DND-41 (cell line): ENCODE data around the gene FHIT.
"Not testable (repeated sequence)": the region's sequence is repeated elsewhere in the genome, so short reads cannot be mapped to it uniquely, and the experiment has no call there.

Experiments used
- ATAC-seq: fragments of 200-7000 bp; cut with Tn5 transposase; 3 replicates; pipeline ENCODE4 v1.9.1; 2021; ENCODE audit warnings: low read depth; ENCODE audit not compliant: insufficient read depth
- DNase-seq: peaks from one replicate; pipeline ENCODE4 v3.0.0-alpha.2; 2020
- H2AFZ ChIP-seq: 2 replicates; pipeline ENCODE4 v1.6.0; 2012; ENCODE audit warnings: low read depth, low read length
- H3K27ac ChIP-seq: 2 replicates; pipeline ENCODE4 v1.5.1; 2012; ENCODE audit warnings: low read length, inconsistent platforms
- H3K27me3 ChIP-seq: fragments of 200-600 bp; sonication (generic); 2 replicates; pipeline ENCODE4 v1.6.0; 2012; ENCODE audit warnings: low read length, mild to moderate bottlenecking, inconsistent platforms; ENCODE audit not compliant: insufficient read depth, poor library complexity
- H3K36me3 ChIP-seq: 2 replicates; pipeline ENCODE4 v1.5.1; 2012; ENCODE audit warnings: low read length, inconsistent platforms; ENCODE audit not compliant: insufficient read depth
- H3K4me1 ChIP-seq: 2 replicates; pipeline ENCODE4 v1.5.1; 2012; ENCODE audit warnings: mild to moderate bottlenecking, low read length; ENCODE audit not compliant: insufficient read depth
- H3K4me2 ChIP-seq: 2 replicates; pipeline ENCODE4 v1.6.0; 2012; ENCODE audit warnings: mild to moderate bottlenecking, moderate library complexity, low read length, inconsistent platforms; ENCODE audit not compliant: insufficient read depth
- H3K4me3 ChIP-seq, 2 experiments: fragments of 200-600 bp in 1 of 2; shearing (Covaris generic) in 1 of 2; 2 replicates each; pipeline ENCODE4 v1.5.1; 2012 to 2016; ENCODE audit warnings: inconsistent platforms in 2 of 2, low read length in 2 of 2, mild to moderate bottlenecking in 2 of 2, low read depth in 1 of 2, moderate library complexity in 1 of 2
- H3K79me2 ChIP-seq: 2 replicates; pipeline ENCODE4 v1.6.0; 2012; ENCODE audit warnings: low read length, inconsistent platforms; ENCODE audit not compliant: insufficient read depth
- H3K9ac ChIP-seq: 2 replicates; pipeline ENCODE4 v1.6.0; 2012; ENCODE audit warnings: low read depth, mild to moderate bottlenecking, inconsistent platforms, low read length, moderate library complexity
- H3K9me3 ChIP-seq: 2 replicates; pipeline ENCODE4 v1.5.1; 2012; ENCODE audit warnings: low read length, moderate library complexity, mild to moderate bottlenecking, inconsistent platforms; ENCODE audit not compliant: insufficient read depth, severe bottlenecking
- H4K20me1 ChIP-seq: 2 replicates; pipeline ENCODE4 v1.6.0; 2012; ENCODE audit warnings: low read length; ENCODE audit not compliant: insufficient read depth
- EZH2 ChIP-seq: IDR thresholded peaks from 3 replicates; pipeline ENCODE4 v1.6.1; 2012; ENCODE audit warnings: borderline replicate concordance, low read depth, mild to moderate bottlenecking, moderate library complexity, low read length, inconsistent platforms; ENCODE audit not compliant: severe bottlenecking
- TF ChIP-seq, protein P1 (sequence below): IDR thresholded peaks from 2 replicates; pipeline ENCODE4 v1.5.1; 2012; ENCODE audit warnings: borderline replicate concordance, low read length, moderate library complexity, mild to moderate bottlenecking; ENCODE audit not compliant: poor library complexity, severe bottlenecking; ENCODE audit errors: extremely low read depth

Gene FHIT

DNA sequence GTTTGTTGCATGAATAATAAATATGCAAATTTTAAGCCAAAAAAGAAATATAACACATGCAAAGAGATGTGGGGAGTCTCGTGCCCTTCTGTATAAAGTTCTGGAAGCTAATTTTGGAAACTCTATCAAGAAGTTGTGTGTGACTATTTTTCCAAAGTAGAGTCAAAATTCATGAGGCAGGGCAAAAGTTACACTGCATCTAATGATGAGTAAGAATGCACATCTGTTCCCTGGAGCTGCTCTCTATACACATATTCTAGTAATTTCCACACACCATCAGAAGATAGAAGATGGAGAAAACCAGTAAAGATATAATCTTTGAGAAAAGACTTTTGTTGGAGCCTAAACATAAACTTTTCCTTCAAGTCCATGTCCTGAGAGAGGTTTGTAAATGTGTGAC, 199.6 kb downstream of the FHIT start:
- no peaks in the 10 kb centered on the region for H3K36me3 ChIP-seq
- H3K27me3 ChIP-seq: no peaks in the 10 kb centered on the region
- DNase-seq (no peak), ATAC-seq (no peak)
- no peaks in the 10 kb centered on the region for H4K20me1 ChIP-seq
- no peak overlapping the region for H2AFZ ChIP-seq
- H3K9me3 ChIP-seq: no peaks in the 10 kb centered on the region
- no peak overlapping the region for H3K27ac ChIP-seq
- no peaks in the 10 kb centered on the region for H3K79me2 ChIP-seq
- TF ChIP-seq, protein P1, sequence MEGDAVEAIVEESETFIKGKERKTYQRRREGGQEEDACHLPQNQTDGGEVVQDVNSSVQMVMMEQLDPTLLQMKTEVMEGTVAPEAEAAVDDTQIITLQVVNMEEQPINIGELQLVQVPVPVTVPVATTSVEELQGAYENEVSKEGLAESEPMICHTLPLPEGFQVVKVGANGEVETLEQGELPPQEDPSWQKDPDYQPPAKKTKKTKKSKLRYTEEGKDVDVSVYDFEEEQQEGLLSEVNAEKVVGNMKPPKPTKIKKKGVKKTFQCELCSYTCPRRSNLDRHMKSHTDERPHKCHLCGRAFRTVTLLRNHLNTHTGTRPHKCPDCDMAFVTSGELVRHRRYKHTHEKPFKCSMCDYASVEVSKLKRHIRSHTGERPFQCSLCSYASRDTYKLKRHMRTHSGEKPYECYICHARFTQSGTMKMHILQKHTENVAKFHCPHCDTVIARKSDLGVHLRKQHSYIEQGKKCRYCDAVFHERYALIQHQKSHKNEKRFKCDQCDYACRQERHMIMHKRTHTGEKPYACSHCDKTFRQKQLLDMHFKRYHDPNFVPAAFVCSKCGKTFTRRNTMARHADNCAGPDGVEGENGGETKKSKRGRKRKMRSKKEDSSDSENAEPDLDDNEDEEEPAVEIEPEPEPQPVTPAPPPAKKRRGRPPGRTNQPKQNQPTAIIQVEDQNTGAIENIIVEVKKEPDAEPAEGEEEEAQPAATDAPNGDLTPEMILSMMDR: no peak
- no peak for TF ChIP-seq EZH2
- no peak overlapping the region for H3K9ac ChIP-seq
- H3K4me2 ChIP-seq: no peak overlapping the region
- H3K4me1 ChIP-seq: no peaks in the 10 kb centered on the region
- no peak overlapping the region for H3K4me3 ChIP-seq

DNA sequence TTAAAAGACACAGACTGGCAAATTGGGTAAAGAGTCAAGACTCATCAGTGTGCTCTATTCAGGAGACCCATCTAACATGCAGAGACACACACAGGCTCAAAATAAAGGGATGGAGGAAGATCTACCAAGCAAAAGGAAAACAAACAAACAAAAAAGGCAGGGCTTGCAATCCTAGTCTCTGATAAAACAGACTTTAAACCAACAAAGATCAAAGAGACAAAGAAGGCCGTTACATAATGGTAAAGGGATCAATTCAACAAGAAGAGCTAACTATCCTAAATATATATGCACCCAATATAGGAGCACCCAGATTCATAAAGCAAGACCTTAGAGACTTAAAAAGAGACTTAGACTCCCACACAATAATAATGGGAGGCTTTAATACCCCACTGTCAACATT, 206.1 kb downstream of the FHIT start:
- H3K9ac ChIP-seq, H3K4me1 ChIP-seq, H4K20me1 ChIP-seq, H3K4me2 ChIP-seq, H2AFZ ChIP-seq, ATAC-seq, H3K27me3 ChIP-seq, H3K79me2 ChIP-seq, H3K27ac ChIP-seq, DNase-seq, H3K36me3 ChIP-seq, H3K4me3 ChIP-seq: not testable (repeated sequence)
- H3K9me3 ChIP-seq: peaks cover 12% of the 10 kb centered on the region

DNA sequence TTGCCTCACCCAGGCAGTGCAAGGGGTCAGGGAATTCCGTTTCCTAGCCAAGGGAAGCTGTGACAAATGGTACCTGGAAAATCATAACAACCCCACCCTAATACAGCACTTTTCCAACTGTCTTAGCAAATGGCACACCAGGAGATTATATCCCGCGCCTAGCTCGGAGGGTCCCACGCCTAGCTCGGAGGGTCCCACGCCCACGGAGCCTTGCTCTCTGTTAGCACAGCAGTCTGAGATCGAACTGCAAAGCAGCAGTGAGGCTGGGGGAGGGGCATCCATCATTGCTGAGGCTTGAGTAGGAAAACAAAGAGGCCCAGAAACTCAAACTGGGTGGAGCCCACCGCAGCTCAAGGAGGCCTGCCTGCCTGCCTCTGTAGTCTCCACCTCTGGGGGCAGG, 208.1 kb downstream of the FHIT start:
- no peak for TF ChIP-seq EZH2
- TF ChIP-seq, protein P1: no peak
- no peaks in the 10 kb centered on the region for H4K20me1 ChIP-seq
- no peaks in the 10 kb centered on the region for H3K27me3 ChIP-seq
- H3K4me3 ChIP-seq: no peak overlapping the region
- H3K79me2 ChIP-seq: no peaks in the 10 kb centered on the region
- H3K4me2 ChIP-seq: no peak overlapping the region
- no peaks in the 10 kb centered on the region for H3K36me3 ChIP-seq
- H3K9me3 ChIP-seq: peaks cover 12% of the 10 kb centered on the region
- H2AFZ ChIP-seq: no peak overlapping the region
- ATAC-seq: no peak
- no peaks in the 10 kb centered on the region for H3K4me1 ChIP-seq
- H3K27ac ChIP-seq: no peak overlapping the region
- H3K9ac ChIP-seq: no peak overlapping the region
- no peak for DNase-seq

DNA sequence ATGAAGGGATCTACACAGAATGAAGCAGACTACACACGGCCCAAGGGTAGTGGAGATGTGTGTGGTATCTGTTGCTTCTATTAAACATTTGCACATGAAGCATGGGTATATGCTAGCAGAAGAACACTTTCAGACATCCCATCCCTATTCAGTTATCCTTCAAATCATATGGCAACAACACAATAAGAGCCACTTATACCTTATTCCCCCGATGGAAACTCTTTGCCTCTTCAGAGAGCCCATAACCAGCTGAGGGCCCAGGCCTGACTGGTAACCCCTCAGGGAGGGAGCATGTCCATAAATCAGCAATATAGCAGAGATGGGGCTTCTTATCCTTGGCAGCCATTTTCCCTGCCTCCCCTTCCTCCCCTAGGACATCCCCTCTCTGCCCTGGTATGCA, 210.6 kb downstream of the FHIT start:
- no peak for DNase-seq
- TF ChIP-seq, protein P1: no peak
- no peak for TF ChIP-seq EZH2
- Histone ChIP-seq H4K20me1 (no peaks in the 10 kb centered on the region), H3K27ac (no peak overlapping the region), H2AFZ (no peak overlapping the region), H3K4me3 (no peak overlapping the region), H3K4me2 (no peak overlapping the region), H3K9me3 (peaks cover 12% of the 10 kb centered on the region), H3K27me3 (no peaks in the 10 kb centered on the region), H3K79me2 (no peaks in the 10 kb centered on the region), H3K9ac (no peak overlapping the region), H3K4me1 (no peaks in the 10 kb centered on the region), H3K36me3 (no peaks in the 10 kb centered on the region)
- no peak for ATAC-seq
